ENCODE results near the gene PCDHA7.
"Not testable (repeated sequence)": the region's sequence is repeated elsewhere in the genome, so short reads cannot be mapped to it uniquely, and the experiment has no call there.

DNA sequence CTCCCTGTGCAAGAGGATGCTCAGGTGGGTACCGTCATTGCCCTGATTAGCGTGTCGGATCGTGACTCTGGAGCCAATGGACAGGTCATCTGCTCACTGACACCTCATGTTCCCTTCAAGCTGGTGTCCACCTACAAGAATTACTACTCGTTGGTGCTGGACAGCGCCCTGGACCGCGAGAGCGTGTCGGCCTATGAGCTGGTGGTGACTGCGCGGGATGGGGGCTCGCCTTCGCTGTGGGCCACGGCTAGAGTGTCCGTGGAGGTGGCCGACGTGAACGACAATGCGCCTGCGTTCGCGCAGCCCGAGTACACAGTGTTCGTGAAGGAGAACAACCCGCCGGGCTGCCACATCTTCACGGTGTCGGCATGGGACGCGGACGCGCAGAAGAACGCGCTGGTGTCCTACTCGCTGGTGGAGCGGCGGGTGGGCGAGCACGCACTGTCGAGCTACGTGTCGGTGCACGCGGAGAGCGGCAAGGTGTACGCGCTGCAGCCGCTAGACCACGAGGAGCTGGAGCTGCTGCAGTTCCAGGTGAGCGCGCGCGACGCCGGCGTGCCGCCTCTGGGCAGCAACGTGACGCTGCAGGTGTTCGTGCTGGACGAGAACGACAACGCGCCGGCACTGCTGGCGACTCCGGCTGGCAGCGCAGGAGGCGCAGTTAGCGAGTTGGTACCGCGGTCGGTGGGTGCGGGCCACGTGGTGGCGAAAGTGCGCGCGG, 42.6 kb downstream of the PCDHA7 start:
- TF ChIP-seq CTCF (conservative IDR thresholded peaks at IDR 0.05); ZFX (IDR thresholded peaks at IDR 0.05): not testable (repeated sequence)
